ENCODE measurements around the gene CHSY1.

DNA sequence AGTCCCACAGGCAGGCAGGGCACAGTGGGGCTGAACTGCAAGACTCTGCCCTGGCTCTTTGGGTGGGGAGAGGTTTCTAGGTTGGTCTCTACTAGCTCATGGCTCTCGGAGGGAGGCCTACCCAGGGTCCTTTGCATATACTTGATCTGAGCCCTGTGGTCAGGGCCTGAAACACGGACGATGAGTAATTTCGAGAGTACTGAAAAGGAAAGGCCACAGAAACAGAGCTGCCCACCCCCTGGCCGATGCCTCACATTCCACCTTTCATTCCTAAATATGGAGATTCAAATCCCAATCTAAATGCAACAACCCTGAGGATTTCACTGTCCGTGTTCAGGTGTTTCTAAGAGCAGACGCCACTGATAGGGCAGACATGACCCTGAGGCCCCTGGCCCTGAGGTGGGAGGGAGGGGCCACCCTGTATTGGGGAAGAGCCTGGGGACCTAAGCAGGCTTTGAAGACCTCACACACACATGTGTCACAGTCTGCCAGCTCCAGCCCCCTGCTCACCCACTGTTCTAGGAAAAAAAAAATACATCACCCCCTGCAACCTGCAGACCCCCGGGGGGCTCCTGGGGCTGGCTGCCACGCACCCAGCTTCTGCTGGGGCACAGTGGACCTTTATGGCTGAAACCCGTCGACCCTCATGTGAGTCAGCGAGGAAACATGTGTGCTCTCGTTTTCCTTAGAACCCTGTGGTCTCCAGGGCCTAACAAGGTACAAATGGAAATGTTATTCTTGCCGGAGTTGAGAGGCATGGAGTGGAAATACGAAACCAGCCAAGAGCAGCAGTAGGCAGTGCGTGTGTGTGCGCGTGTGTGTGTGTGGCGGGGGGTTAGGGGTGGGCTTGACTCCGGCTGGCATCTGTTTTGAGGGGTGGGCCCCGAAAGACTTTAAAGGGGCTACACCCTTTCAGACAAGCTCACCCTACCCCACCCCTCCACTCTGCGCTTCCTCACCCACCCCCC, 112.7 kb downstream of the CHSY1 start:
- TF ChIP-seq, protein P1, sequence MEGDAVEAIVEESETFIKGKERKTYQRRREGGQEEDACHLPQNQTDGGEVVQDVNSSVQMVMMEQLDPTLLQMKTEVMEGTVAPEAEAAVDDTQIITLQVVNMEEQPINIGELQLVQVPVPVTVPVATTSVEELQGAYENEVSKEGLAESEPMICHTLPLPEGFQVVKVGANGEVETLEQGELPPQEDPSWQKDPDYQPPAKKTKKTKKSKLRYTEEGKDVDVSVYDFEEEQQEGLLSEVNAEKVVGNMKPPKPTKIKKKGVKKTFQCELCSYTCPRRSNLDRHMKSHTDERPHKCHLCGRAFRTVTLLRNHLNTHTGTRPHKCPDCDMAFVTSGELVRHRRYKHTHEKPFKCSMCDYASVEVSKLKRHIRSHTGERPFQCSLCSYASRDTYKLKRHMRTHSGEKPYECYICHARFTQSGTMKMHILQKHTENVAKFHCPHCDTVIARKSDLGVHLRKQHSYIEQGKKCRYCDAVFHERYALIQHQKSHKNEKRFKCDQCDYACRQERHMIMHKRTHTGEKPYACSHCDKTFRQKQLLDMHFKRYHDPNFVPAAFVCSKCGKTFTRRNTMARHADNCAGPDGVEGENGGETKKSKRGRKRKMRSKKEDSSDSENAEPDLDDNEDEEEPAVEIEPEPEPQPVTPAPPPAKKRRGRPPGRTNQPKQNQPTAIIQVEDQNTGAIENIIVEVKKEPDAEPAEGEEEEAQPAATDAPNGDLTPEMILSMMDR (IDR thresholded peaks at IDR 0.05): no peak
- TF ChIP-seq POLR2A (IDR thresholded peaks at IDR 0.05) (no peak), EP300 (IDR thresholded peaks at IDR 0.05) (no peak), POLR2AphosphoS5 (IDR thresholded peaks at IDR 0.05) (no peak)
